ENCODE measurements around the gene SLCO4C1. TPM values are rescaled to one million over a fixed set of nuclear protein-coding genes. Genes with fewer than 3 reads are reported as not detected.

The SLCO4C1 gene
- total and polyA plus RNA-seq, 2 of the 13 experiments (the other 11 are each of a cell fraction or from before 2014, with no cell fraction given): 1.3 to 7.8 TPM

DNA sequence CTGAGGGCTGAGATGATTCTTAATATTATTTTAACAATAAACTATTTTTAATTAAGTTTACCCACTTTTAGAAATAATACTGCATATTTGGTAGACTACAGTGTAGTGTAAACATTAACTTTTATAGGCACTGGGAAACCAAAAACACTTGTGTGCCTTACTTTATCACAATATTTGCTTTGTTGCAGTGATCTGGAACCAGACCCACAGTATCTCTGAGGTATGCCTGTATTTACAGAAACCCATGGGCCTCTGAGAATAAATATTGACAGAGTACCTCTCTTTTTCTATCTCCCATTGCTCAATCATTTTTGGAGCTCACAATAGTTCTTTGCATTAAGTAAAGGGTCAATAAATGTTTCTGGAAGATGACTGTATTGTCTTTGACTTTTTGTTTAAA, 73.3 kb downstream of the SLCO4C1 start (continued):
- TF ChIP-seq, protein P1, sequence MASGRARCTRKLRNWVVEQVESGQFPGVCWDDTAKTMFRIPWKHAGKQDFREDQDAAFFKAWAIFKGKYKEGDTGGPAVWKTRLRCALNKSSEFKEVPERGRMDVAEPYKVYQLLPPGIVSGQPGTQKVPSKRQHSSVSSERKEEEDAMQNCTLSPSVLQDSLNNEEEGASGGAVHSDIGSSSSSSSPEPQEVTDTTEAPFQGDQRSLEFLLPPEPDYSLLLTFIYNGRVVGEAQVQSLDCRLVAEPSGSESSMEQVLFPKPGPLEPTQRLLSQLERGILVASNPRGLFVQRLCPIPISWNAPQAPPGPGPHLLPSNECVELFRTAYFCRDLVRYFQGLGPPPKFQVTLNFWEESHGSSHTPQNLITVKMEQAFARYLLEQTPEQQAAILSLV (CRISPR knock-in tag; IDR thresholded peaks at IDR 0.05; ENCODE audit: borderline replicate concordance): no peak
- no peak for TF ChIP-seq ZNF772 (CRISPR knock-in tag; IDR thresholded peaks at IDR 0.05)
- peak; percentile 80 for TF ChIP-seq HOXA5 (CRISPR knock-in tag; IDR thresholded peaks at IDR 0.05)
- no peak for TF ChIP-seq CBX2 (IDR thresholded peaks at IDR 0.05; ENCODE audit: low read depth, low read length)
- no peak for TF ChIP-seq CBX2 (CRISPR knock-in tag; IDR thresholded peaks at IDR 0.05; ENCODE audit: low read depth)
- no peak for TF ChIP-seq RELA (CRISPR knock-in tag; IDR thresholded peaks at IDR 0.05)
- no peak for TF ChIP-seq KAT7 (CRISPR knock-in tag; IDR thresholded peaks at IDR 0.05; ENCODE audit: borderline replicate concordance)
- no peak for TF ChIP-seq NFYB (CRISPR knock-in tag; IDR thresholded peaks at IDR 0.05)
- TF ChIP-seq, protein P2, sequence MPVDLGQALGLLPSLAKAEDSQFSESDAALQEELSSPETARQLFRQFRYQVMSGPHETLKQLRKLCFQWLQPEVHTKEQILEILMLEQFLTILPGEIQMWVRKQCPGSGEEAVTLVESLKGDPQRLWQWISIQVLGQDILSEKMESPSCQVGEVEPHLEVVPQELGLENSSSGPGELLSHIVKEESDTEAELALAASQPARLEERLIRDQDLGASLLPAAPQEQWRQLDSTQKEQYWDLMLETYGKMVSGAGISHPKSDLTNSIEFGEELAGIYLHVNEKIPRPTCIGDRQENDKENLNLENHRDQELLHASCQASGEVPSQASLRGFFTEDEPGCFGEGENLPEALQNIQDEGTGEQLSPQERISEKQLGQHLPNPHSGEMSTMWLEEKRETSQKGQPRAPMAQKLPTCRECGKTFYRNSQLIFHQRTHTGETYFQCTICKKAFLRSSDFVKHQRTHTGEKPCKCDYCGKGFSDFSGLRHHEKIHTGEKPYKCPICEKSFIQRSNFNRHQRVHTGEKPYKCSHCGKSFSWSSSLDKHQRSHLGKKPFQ (CRISPR knock-in tag; IDR thresholded peaks at IDR 0.05; ENCODE audit: insufficient replicate concordance): no peak
- no peak for TF ChIP-seq SUZ12 (IDR thresholded peaks at IDR 0.05; ENCODE audit: low read depth, low read length)
- TF ChIP-seq NFE2 (CRISPR knock-in tag; IDR thresholded peaks at IDR 0.05): no peak
- no peak for TF ChIP-seq ZBTB49 (CRISPR knock-in tag; IDR thresholded peaks at IDR 0.05; ENCODE audit: borderline replicate concordance)
- no peak for TF ChIP-seq MIER2 (CRISPR knock-in tag; IDR thresholded peaks at IDR 0.05)
- peak; percentile 100 for TF ChIP-seq HMG20A (CRISPR knock-in tag; IDR thresholded peaks at IDR 0.05; ENCODE audit: borderline replicate concordance)
- TF ChIP-seq, protein P3, sequence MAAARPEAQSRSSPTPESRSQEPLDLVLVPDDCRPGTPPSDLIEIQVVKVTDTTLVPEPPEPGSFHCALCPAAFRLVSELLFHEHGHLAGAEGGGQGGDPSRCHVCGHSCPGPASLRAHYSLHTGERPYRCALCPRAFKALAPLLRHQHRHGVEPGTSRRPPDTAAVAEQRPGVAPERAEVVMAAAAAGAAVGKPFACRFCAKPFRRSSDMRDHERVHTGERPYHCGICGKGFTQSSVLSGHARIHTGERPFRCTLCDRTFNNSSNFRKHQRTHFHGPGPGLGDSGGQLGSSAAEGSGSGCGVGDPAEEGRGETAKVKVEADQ (CRISPR knock-in tag; IDR thresholded peaks at IDR 0.05; ENCODE audit: borderline replicate concordance): no peak
- TF ChIP-seq, protein P4, sequence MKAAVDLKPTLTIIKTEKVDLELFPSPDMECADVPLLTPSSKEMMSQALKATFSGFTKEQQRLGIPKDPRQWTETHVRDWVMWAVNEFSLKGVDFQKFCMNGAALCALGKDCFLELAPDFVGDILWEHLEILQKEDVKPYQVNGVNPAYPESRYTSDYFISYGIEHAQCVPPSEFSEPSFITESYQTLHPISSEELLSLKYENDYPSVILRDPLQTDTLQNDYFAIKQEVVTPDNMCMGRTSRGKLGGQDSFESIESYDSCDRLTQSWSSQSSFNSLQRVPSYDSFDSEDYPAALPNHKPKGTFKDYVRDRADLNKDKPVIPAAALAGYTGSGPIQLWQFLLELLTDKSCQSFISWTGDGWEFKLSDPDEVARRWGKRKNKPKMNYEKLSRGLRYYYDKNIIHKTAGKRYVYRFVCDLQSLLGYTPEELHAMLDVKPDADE (CRISPR knock-in tag; IDR thresholded peaks at IDR 0.05): no peak
- peak; percentile 90 for TF ChIP-seq PITX1 (CRISPR knock-in tag; IDR thresholded peaks at IDR 0.05)
- TF ChIP-seq NR2F1 (CRISPR knock-in tag; IDR thresholded peaks at IDR 0.05): peak; percentile 47 to 81; a peak in 3 of 4 replicates
- TF ChIP-seq ZNF282 (IDR thresholded peaks at IDR 0.05; ENCODE audit: partially characterized antibody): no peak
